Endothelial cell of umbilical vein (primary cell): ENCODE measurements around the gene GAD2.

Experiments
- EZH2 ChIP-seq: IDR thresholded peaks from 2 replicates; pipeline ENCODE4 v1.6.1; 2012; ENCODE audit warnings: borderline replicate concordance, low read depth, mild to moderate bottlenecking, moderate library complexity, low read length, inconsistent platforms; ENCODE audit not compliant: severe bottlenecking
- MYC ChIP-seq: IDR thresholded peaks from one replicate; pipeline ENCODE4 v1.6.1; 2011; ENCODE audit warnings: mild to moderate bottlenecking, low read depth, low read length
- POLR2A ChIP-seq: IDR thresholded peaks from 2 replicates; pipeline ENCODE4 v1.6.1; 2012; ENCODE audit warnings: low read depth, mild to moderate bottlenecking, control low read depth, low read length
- TF ChIP-seq, protein P1 (sequence below): IDR thresholded peaks from 2 replicates; pipeline ENCODE4 v1.6.1; 2011; ENCODE audit not compliant: insufficient read depth, insufficient read length
- TF ChIP-seq, protein P2 (sequence below), 2 donors: IDR thresholded peaks; 1 replicate in 1 of 2; 2 replicates in 1 of 2; pipeline ENCODE4 v1.5.1; 2011; ENCODE audit warnings: low read length in 2 of 2, mild to moderate bottlenecking in 2 of 2, moderate library complexity in 2 of 2, control low read depth in 1 of 2, inconsistent platforms in 1 of 2, low read depth in 1 of 2; ENCODE audit not compliant: insufficient read depth in 1 of 2; ENCODE audit errors: extremely low read depth in 1 of 2

DNA sequence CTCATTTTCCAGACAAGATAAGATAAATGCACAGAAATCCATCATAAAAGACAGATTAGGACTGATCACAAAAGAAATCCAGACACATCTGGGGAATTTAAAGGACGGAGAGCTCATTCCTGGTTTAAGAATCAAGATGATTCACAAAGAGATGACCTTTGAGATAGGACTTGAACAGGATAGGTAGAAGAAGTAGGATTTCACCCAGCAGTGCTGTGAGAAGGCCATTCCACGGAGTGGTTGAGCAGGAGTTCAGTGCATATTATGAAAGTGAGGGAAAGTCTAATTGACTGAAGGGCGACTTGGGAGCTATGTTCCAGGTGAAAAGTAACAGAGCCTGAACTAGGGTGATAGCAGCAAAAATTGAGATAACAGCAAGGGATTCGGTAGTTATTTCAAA is 73.7 kb downstream of the GAD2 start:
- TF ChIP-seq, protein P1, sequence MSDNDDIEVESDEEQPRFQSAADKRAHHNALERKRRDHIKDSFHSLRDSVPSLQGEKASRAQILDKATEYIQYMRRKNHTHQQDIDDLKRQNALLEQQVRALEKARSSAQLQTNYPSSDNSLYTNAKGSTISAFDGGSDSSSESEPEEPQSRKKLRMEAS, result no peak
- TF ChIP-seq POLR2A (no peak), EZH2 (no peak), MYC (no peak)
- TF ChIP-seq, protein P2, sequence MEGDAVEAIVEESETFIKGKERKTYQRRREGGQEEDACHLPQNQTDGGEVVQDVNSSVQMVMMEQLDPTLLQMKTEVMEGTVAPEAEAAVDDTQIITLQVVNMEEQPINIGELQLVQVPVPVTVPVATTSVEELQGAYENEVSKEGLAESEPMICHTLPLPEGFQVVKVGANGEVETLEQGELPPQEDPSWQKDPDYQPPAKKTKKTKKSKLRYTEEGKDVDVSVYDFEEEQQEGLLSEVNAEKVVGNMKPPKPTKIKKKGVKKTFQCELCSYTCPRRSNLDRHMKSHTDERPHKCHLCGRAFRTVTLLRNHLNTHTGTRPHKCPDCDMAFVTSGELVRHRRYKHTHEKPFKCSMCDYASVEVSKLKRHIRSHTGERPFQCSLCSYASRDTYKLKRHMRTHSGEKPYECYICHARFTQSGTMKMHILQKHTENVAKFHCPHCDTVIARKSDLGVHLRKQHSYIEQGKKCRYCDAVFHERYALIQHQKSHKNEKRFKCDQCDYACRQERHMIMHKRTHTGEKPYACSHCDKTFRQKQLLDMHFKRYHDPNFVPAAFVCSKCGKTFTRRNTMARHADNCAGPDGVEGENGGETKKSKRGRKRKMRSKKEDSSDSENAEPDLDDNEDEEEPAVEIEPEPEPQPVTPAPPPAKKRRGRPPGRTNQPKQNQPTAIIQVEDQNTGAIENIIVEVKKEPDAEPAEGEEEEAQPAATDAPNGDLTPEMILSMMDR (IDR thresholded peaks at IDR 0.05; ENCODE audit: extremely low read depth in 1 of 2, insufficient read depth in 1 of 2, low read depth in 1 of 2, low read length in 2 of 2), result no peak
